H1 (cell line): Measurements from ENCODE around the gene EYA4. TPM values are rescaled to one million over a fixed set of nuclear protein-coding genes. Genes with fewer than 3 reads are reported as not detected.

Experiments used
- CTCF ChIA-PET: fragments of 300-600 bp; sonication (Branson Sonifier 250); formaldehyde crosslinking; loops from one replicate; lab custom pipeline; 2021; ENCODE audit not compliant: partially characterized antibody; lab: Charles Lee
- POLR2A ChIA-PET: fragments of 300-600 bp; sonication (Branson Sonifier 250); formaldehyde crosslinking; loops from one replicate; lab custom pipeline; 2021; ENCODE audit warnings: inconsistent platforms; ENCODE audit not compliant: partially characterized antibody; lab: Charles Lee
- DNase-seq, 2 experiments: peaks; one replicate each; pipeline versions ENCODE4 v3.0.0 to v3.0.0-alpha.2; 2010 to 2022; ENCODE audit warnings: low spot score in 2 of 2, low read depth in 1 of 2, mixed read lengths in 1 of 2
- FAIRE-seq: peaks from 2 replicates; lab custom pipeline; 2011; peaks lifted over from hg19 to GRCh38; lab: Jason Lieb, UNC
- H2AFZ ChIP-seq: 2 replicates; pipeline ENCODE4 v1.8.1; 2012; ENCODE audit warnings: low read length, inconsistent platforms
- H2AK5ac ChIP-seq: 2 replicates; pipeline ENCODE4 v1.6.1; 2013; ENCODE audit warnings: low read depth, low read length
- H2BK120ac ChIP-seq: replicated peaks from 2 replicates; pipeline ENCODE3; 2013; ENCODE audit warnings: low read depth, low read length, inconsistent platforms
- H2BK12ac ChIP-seq: 2 replicates; pipeline ENCODE4 v1.6.1; 2013; ENCODE audit warnings: low read depth, low read length
- H2BK15ac ChIP-seq: 2 replicates; pipeline ENCODE4 v1.6.1; 2013; ENCODE audit warnings: low read length
- H2BK20ac ChIP-seq: 2 replicates; pipeline ENCODE4 v1.6.1; 2013; ENCODE audit warnings: low read length
- H2BK5ac ChIP-seq: 2 replicates; pipeline ENCODE4 v1.6.1; 2013; ENCODE audit warnings: low read depth, low read length
- H3K14ac ChIP-seq: 2 replicates; pipeline ENCODE4 v1.6.1; 2013; ENCODE audit warnings: inconsistent platforms; ENCODE audit not compliant: insufficient read length
- H3K18ac ChIP-seq: 2 replicates; pipeline ENCODE4 v1.6.1; 2013; ENCODE audit warnings: low read length; ENCODE audit errors: extremely low read depth
- H3K23ac ChIP-seq: 2 replicates; pipeline ENCODE4 v1.6.1; 2013; ENCODE audit warnings: inconsistent platforms; ENCODE audit not compliant: insufficient read length
- H3K23me2 ChIP-seq: 2 replicates; pipeline ENCODE4 v1.6.1; 2013; ENCODE audit warnings: low read depth, low read length
- H3K27ac ChIP-seq: 2 replicates; pipeline ENCODE4 v1.6.1; 2011; ENCODE audit warnings: low read depth, low read length, inconsistent platforms
- H3K27me3 ChIP-seq, 4 experiments: replicated peaks in 1 of 4; 1 replicate in 1 of 4; 2 replicates in 3 of 4; pipeline versions ENCODE4 v1.6.1 to v1.8.1; 2011 to 2013; ENCODE audit warnings: low read length in 3 of 4, mild to moderate bottlenecking in 3 of 4, inconsistent platforms in 2 of 4, mixed read lengths in 2 of 4, moderate library complexity in 1 of 4; ENCODE audit not compliant: control insufficient read depth in 3 of 4, insufficient read depth in 3 of 4; ENCODE audit errors: extremely low read depth in 1 of 4
- H3K36me3 ChIP-seq, 4 experiments: 2 replicates each; pipeline versions ENCODE4 v1.6.1 to v1.8.1; 2011 to 2013; ENCODE audit warnings: mild to moderate bottlenecking in 4 of 4, low read length in 3 of 4, moderate library complexity in 2 of 4, control low read depth in 1 of 4, inconsistent platforms in 1 of 4; ENCODE audit not compliant: insufficient read depth in 4 of 4, control insufficient read depth in 2 of 4
- H3K4ac ChIP-seq: replicated peaks from 2 replicates; pipeline ENCODE3; 2013; ENCODE audit warnings: low read length, low read depth, mixed read lengths, inconsistent platforms; ENCODE audit not compliant: insufficient read length
- H3K4me1 ChIP-seq, 4 experiments: replicated peaks in 1 of 4; 1 replicate in 1 of 4; 2 replicates in 3 of 4; pipeline versions ENCODE4 v1.6.1 to v1.8.1; 2011 to 2013; ENCODE audit warnings: low read length in 3 of 4, inconsistent platforms in 2 of 4, mixed read lengths in 1 of 4; ENCODE audit not compliant: insufficient read depth in 4 of 4, control insufficient read depth in 3 of 4
- H3K4me2 ChIP-seq, 2 experiments: 2 replicates each; pipeline versions ENCODE4 v1.6.1 to v1.8.1; 2011 to 2013; ENCODE audit warnings: low read depth in 2 of 2, low read length in 2 of 2, control low read depth in 1 of 2, inconsistent platforms in 1 of 2, mild to moderate bottlenecking in 1 of 2; ENCODE audit not compliant: insufficient read depth in 1 of 2
- H3K4me3 ChIP-seq, 4 experiments: fragments of 200-600, 300-600 bp in 1 of 4; sonication (generic), shearing (Covaris generic), sonication (Bioruptor Twin) in 1 of 4; 2 replicates each; pipeline versions ENCODE4 v1.5.1 to v1.8.1; 2011 to 2016; ENCODE audit warnings: low read length in 4 of 4, low read depth in 3 of 4, control low read depth in 2 of 4, inconsistent platforms in 2 of 4, mild to moderate bottlenecking in 2 of 4, mixed read lengths in 1 of 4, moderate library complexity in 1 of 4; ENCODE audit not compliant: insufficient read depth in 2 of 4; ENCODE audit errors: extremely low read depth in 1 of 4
- H3K56ac ChIP-seq: replicated peaks from 2 replicates; pipeline ENCODE3; 2013; ENCODE audit warnings: low read depth, mild to moderate bottlenecking, mixed read lengths, low read length, inconsistent platforms; ENCODE audit not compliant: insufficient read length
- H3K79me1 ChIP-seq: 2 replicates; pipeline ENCODE4 v1.6.1; 2013; ENCODE audit warnings: low read depth, low read length, control low read depth
- H3K79me2 ChIP-seq, 2 experiments: 2 replicates each; pipeline versions ENCODE4 v1.6.1 to v1.8.1; 2012 to 2013; ENCODE audit warnings: low read length in 2 of 2, mild to moderate bottlenecking in 2 of 2, inconsistent platforms in 1 of 2; ENCODE audit not compliant: insufficient read depth in 2 of 2, control insufficient read depth in 1 of 2
- H3K9ac ChIP-seq, 4 experiments: replicated peaks in 1 of 4; 1 replicate in 1 of 4; 2 replicates in 3 of 4; pipeline versions ENCODE4 v1.6.1 to v1.8.1; 2011 to 2013; ENCODE audit warnings: low read depth in 3 of 4, low read length in 3 of 4, control low read depth in 2 of 4, mild to moderate bottlenecking in 2 of 4, moderate library complexity in 2 of 4, inconsistent platforms in 1 of 4; ENCODE audit errors: extremely low read depth in 1 of 4
- H3K9me3 ChIP-seq, 2 experiments: 2 replicates each; pipeline versions ENCODE4 v1.6.1 to v1.8.1; 2012 to 2013; ENCODE audit warnings: mild to moderate bottlenecking in 2 of 2, moderate library complexity in 2 of 2, control low read depth in 1 of 2, inconsistent platforms in 1 of 2, low read depth in 1 of 2, low read length in 1 of 2, mixed read lengths in 1 of 2; ENCODE audit not compliant: insufficient read depth in 2 of 2
- H4K20me1 ChIP-seq, 2 experiments: replicated peaks in 1 of 2; 2 replicates each; pipeline versions ENCODE3 to v1.8.1; 2011 to 2013; ENCODE audit warnings: inconsistent platforms in 2 of 2, low read length in 2 of 2, mild to moderate bottlenecking in 1 of 2; ENCODE audit not compliant: insufficient read depth in 2 of 2, control insufficient read depth in 1 of 2
- H4K5ac ChIP-seq: 2 replicates; pipeline ENCODE4 v1.6.1; 2013; ENCODE audit warnings: low read length, low read depth, mixed read lengths, inconsistent platforms; ENCODE audit not compliant: insufficient read length
- H4K8ac ChIP-seq: 2 replicates; pipeline ENCODE4 v1.8.0; 2013; ENCODE audit warnings: mild to moderate bottlenecking, moderate library complexity, low read length, inconsistent platforms; ENCODE audit not compliant: insufficient read depth; ENCODE audit errors: extremely low read depth
- H4K91ac ChIP-seq: replicated peaks from 2 replicates; pipeline ENCODE3; 2013; ENCODE audit warnings: low read length, mixed read lengths, inconsistent platforms; ENCODE audit not compliant: insufficient read length
- NANOG ChIP-seq: IDR thresholded peaks from 2 replicates; pipeline ENCODE4 v1.6.1; 2011; ENCODE audit warnings: low read length, low read depth, mild to moderate bottlenecking, inconsistent platforms; ENCODE audit not compliant: insufficient read depth, poor library complexity, severe bottlenecking
- RAD21 ChIP-seq, 2 experiments: IDR thresholded peaks in 1 of 2; conservative IDR thresholded peaks in 1 of 2; 2 replicates each; pipeline ENCODE4 v1.6.1; 2011; ENCODE audit warnings: low read depth in 2 of 2, low read length in 2 of 2, improper control_type of control experiment in 1 of 2, inconsistent platforms in 1 of 2, mild to moderate bottlenecking in 1 of 2, moderate library complexity in 1 of 2
- WGBS, 2 experiments: shearing (Covaris generic) in 1 of 2; methylation state at CpG; one replicate each; pipeline versions ENCODE4 v1.1.6 to v1.1.7; 2013 to 2015; ENCODE audit warnings: low lambda C conversion rate in 2 of 2, mixed read lengths in 2 of 2, inconsistent platforms in 1 of 2, low coverage in 1 of 2, missing lambda C conversion rate in 1 of 2; ENCODE audit not compliant: insufficient replicate concordance in 2 of 2, insufficient coverage in 1 of 2, insufficient read length in 1 of 2; ENCODE audit errors: extremely low coverage in 1 of 2, missing lambda C conversion rate in 1 of 2; 5-methylcytosine and 5-hydroxymethylcytosine counted together
- polyA plus RNA-seq, 7 experiments: library from polyadenylated mRNA; depleted of rRNA in 3 of 7; stranded (reverse) in 5 of 7; unstranded in 2 of 7; fragments of >200 nt in 5 of 7; fragments of 200-250 nt in 2 of 7; gene quantifications; 1 replicate in 5 of 7; 2 replicates in 1 of 7; 4 replicates in 1 of 7; pipeline versions ENCODE4 v1.2.1 to v1.2.3, GENCODE V29; 2011 to 2013; ENCODE audit warnings: missing spikeins in 2 of 7, mixed read lengths in 2 of 7
- total RNA-seq: library from RNA; stranded (reverse); fragmentation: NEBNext Ultra II Directional; extraction: Animal tissue kit (Norgen Biotek cat#: 25700); gene quantifications from 2 replicates; pipeline ENCODE4 v1.2.1, GENCODE V29; 2021
- TF ChIP-seq, protein P1 (sequence below): IDR thresholded peaks from 2 replicates; pipeline ENCODE4 v1.6.1; 2011; ENCODE audit warnings: low read depth, mild to moderate bottlenecking, low read length; ENCODE audit not compliant: insufficient read depth

The EYA4 gene
- total and polyA plus RNA-seq, 2 of the 8 experiments (the other 6 are each of a cell fraction or from before 2014, with no cell fraction given) = 0.06 to 0.17 TPM

DNA sequence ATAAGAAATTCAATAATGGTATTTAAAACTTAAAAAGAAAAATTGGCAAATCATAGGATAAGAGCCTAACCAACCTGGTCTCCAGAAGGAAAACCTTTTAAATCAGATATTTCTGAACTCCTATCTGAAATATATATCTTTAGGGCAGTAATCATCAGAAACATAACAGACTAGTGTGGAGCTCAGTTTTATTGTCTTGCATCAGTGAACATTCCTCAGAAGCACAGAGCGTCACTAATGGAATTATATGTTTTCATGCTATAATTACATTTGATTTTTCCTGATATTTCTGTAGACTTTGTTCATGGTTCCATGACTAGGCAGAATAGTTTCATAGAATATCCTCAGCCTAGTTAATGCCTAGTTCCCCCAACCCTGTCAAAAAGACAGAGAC is 262.2 kb downstream of the EYA4 start:
- no peak overlapping the region for H3K56ac ChIP-seq
- no peak for DNase-seq
- H2BK15ac ChIP-seq = no peak overlapping the region
- H2BK5ac ChIP-seq = no peak overlapping the region
- H3K79me2 ChIP-seq = no peaks in the 10 kb centered on the region
- H2AFZ ChIP-seq = no peak overlapping the region
- TF ChIP-seq NANOG = no peak
- TF ChIP-seq RAD21 (IDR thresholded peaks at IDR 0.05 in 1 of 2, conservative IDR thresholded peaks at IDR 0.05 in 1 of 2; ENCODE audit: low read depth in 2 of 2, low read length in 2 of 2) = no peak
- TF ChIP-seq, protein P1, sequence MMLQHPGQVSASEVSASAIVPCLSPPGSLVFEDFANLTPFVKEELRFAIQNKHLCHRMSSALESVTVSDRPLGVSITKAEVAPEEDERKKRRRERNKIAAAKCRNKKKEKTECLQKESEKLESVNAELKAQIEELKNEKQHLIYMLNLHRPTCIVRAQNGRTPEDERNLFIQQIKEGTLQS = no peak
- no peak overlapping the region for H2BK20ac ChIP-seq
- no peak overlapping the region for H2BK120ac ChIP-seq
- H3K23ac ChIP-seq = no peak overlapping the region
- no peak overlapping the region for H3K27ac ChIP-seq
- no peak overlapping the region for H3K4ac ChIP-seq
- no peak for FAIRE-seq
- no peak overlapping the region for H4K8ac ChIP-seq
- POLR2A ChIA-PET = no interaction called here
- H3K4me1 ChIP-seq = no peaks in the 10 kb centered on the region
- H3K4me2 ChIP-seq = no peak overlapping the region
- no peak overlapping the region for H4K5ac ChIP-seq
- no peaks in the 10 kb centered on the region for H3K23me2 ChIP-seq
- no peak overlapping the region for H4K91ac ChIP-seq
- no peaks in the 10 kb centered on the region for H3K36me3 ChIP-seq
- H4K20me1 ChIP-seq = no peaks in the 10 kb centered on the region
- no peaks in the 10 kb centered on the region for H3K9me3 ChIP-seq
- WGBS, 2 experiments = 94% methylated on average over 1 of the region's 1 CpG; no CpG with 5 or more reads in 1 of the 2 experiments
- no peak overlapping the region for H2BK12ac ChIP-seq
- no peaks in the 10 kb centered on the region for H3K79me1 ChIP-seq
- no peak overlapping the region for H3K4me3 ChIP-seq
- CTCF ChIA-PET = interaction anchor here (0.6 to 1.5 kb wide), 4 partner anchors 9 to 541 kb away, joined by 3 to 4 read pairs (median 4); no protein-coding TSS in a partner anchor
- no peak overlapping the region for H2AK5ac ChIP-seq
- H3K27me3 ChIP-seq = peaks cover 0 to 1% (median 0%) of the 10 kb centered on the region in 4 experiments; a peak in 1 of 7 replicates
- no peak overlapping the region for H3K18ac ChIP-seq
- H3K14ac ChIP-seq = no peak overlapping the region
- no peak overlapping the region for H3K9ac ChIP-seq
